GM23248 (cell line): Measurements from ENCODE around the gene GSTT2. TPM values are rescaled to one million over a fixed set of nuclear protein-coding genes. Genes with fewer than 3 reads are reported as not detected.
A peak's percentile ranks its signal among the peaks of the same experiment; 100 is the strongest.

Experiments used
- DNase-seq: peaks from one replicate; pipeline ENCODE4 v3.0.0-alpha.2; 2015
- H2AFZ ChIP-seq: fragments of 200-600 bp; sonication (generic); 2 replicates; pipeline ENCODE4 v1.6.1; 2016; ENCODE audit warnings: antibody characterized with exemption
- H3F3A ChIP-seq: fragments of 200-600 bp; sonication (generic); 2 replicates; pipeline ENCODE4 v1.6.1; 2016; ENCODE audit warnings: mild to moderate bottlenecking, antibody characterized with exemption, mixed run types; ENCODE audit not compliant: insufficient read depth
- H3K27ac ChIP-seq: fragments of 200-600 bp; sonication (generic); 2 replicates; pipeline ENCODE4 v1.5.1; 2016; ENCODE audit warnings: mild to moderate bottlenecking
- H3K27me3 ChIP-seq: fragments of 200-600 bp; sonication (generic); replicated peaks from 2 replicates; pipeline ENCODE4 v1.6.1; 2016; ENCODE audit warnings: mild to moderate bottlenecking; ENCODE audit not compliant: insufficient read depth
- H3K36me3 ChIP-seq: fragments of 200-600 bp; sonication (generic); 2 replicates; pipeline ENCODE4 v1.6.1; 2016; ENCODE audit warnings: low read depth, mild to moderate bottlenecking
- H3K4me1 ChIP-seq: fragments of 200-600 bp; sonication (generic); 2 replicates; pipeline ENCODE4 v1.6.1; 2016; ENCODE audit warnings: mild to moderate bottlenecking; ENCODE audit not compliant: insufficient read depth
- H3K4me2 ChIP-seq: fragments of 200-600 bp; sonication (generic); one replicate; pipeline ENCODE4 v1.6.1; 2016; ENCODE audit warnings: mild to moderate bottlenecking; ENCODE audit not compliant: unreplicated experiment
- H3K4me3 ChIP-seq: fragments of 200-600 bp; sonication (generic); 2 replicates; pipeline ENCODE4 v1.5.1; 2016; ENCODE audit warnings: mild to moderate bottlenecking
- H3K79me2 ChIP-seq: fragments of 200-600 bp; sonication (generic); 2 replicates; pipeline ENCODE4 v1.6.1; 2016; ENCODE audit warnings: mild to moderate bottlenecking; ENCODE audit not compliant: insufficient read depth
- H3K9ac ChIP-seq: fragments of 200-600 bp; sonication (generic); 2 replicates; pipeline ENCODE4 v1.6.1; 2016; ENCODE audit warnings: mild to moderate bottlenecking
- H3K9me2 ChIP-seq: fragments of 200-600 bp; sonication (generic); 2 replicates; pipeline ENCODE4 v1.6.1; 2016; ENCODE audit warnings: mixed run types, mild to moderate bottlenecking, moderate library complexity; ENCODE audit not compliant: insufficient read depth
- H3K9me3 ChIP-seq: fragments of 200-600 bp; sonication (generic); one replicate; pipeline ENCODE4 v1.6.1; 2017; ENCODE audit warnings: low read depth
- H4K20me1 ChIP-seq: fragments of 200-600 bp; sonication (generic); 2 replicates; pipeline ENCODE4 v1.6.0; 2016; ENCODE audit not compliant: insufficient read depth
- EZH2 ChIP-seq: fragments of 200-600 bp; sonication (generic); IDR thresholded peaks from 2 replicates; pipeline ENCODE4 v1.6.1; 2018; ENCODE audit warnings: antibody characterized with exemption, mild to moderate bottlenecking; ENCODE audit not compliant: insufficient read depth, poor library complexity, severe bottlenecking
- EZH2phosphoT487 ChIP-seq: fragments of 200-600 bp; sonication (generic); IDR thresholded peaks from 2 replicates; pipeline ENCODE4 v1.6.1; 2018; ENCODE audit warnings: antibody characterized with exemption, moderate library complexity, mild to moderate bottlenecking, low read depth; ENCODE audit not compliant: insufficient read depth
- WGBS, 2 experiments: methylation state at CpG; one replicate each; pipeline ENCODE4 v1.1.6; 2015 to 2017; ENCODE audit warnings: low lambda C conversion rate in 2 of 2, low coverage in 1 of 2; ENCODE audit errors: missing lambda C conversion rate in 2 of 2; 5-methylcytosine and 5-hydroxymethylcytosine counted together
- in situ Hi-C: fragments of 300-500 bp; cut with MboI; formaldehyde crosslinking; loops from 2 replicates; pipeline ENCODE4 v1.15.0; 2020
- polyA plus RNA-seq: library from polyadenylated mRNA; unstranded; fragments of >200 nt; fragmentation: Nextera tagmentation; extraction: Ambion mirVana; gene quantifications from 2 replicates; pipeline ENCODE4 v1.2.1, GENCODE V29; 2016
- total RNA-seq: library from RNA; depleted of rRNA; stranded (reverse); fragments of >200 nt; shearing (Covaris generic); gene quantifications from 2 replicates; pipeline ENCODE4 v1.2.3, GENCODE V29; 2014

GSTT2 gene
- total and polyA plus RNA-seq, 2 experiments from 2014 or later = 0.65 to 1.2 TPM

DNA sequence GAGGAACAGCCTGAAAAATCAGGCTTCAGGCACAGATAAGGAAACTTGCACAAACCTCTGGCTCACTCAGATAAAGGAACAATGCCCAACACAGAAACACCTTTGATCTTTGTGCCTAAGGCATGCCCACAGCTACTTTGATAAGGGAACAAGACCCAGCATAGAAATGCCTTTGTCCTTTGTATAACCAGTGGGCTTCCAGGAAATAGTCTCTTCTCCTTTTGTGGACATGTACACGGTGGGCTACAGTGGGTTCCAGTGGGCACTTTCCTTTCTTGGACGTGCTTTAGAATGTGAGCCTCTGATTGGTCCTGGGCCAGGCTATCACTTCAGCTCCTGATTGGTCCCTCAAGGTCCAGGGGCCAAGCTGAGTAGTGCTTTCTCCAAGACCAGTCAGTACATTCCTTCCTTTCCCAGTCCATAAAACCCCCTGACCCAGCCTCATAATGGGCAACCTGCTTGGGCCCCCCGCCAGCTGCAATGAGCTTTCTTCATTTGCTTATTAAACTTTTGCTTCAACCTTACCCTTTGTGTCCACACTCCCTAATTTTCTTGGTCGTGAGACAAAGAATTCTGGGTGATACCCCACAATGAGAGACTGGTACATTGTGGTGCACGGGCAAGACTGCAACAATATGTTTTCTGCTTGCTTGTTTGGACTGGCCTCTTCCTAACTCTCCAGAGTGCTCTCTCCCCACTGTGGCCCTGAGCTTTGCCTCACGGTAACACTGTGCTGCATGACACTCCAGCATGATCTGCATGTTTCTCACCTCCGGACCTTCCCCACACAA, 29.5 kb downstream of the GSTT2 start:
- in situ Hi-C loops = no loop called here
- 0 out of 2 replicates have a peak, but pooled peaks cover 9% of the 10 kb centered on the region for H3K4me1 ChIP-seq
- H3K79me2 ChIP-seq = peaks cover 32% of the 10 kb centered on the region
- H4K20me1 ChIP-seq = no peaks in the 10 kb centered on the region
- H3K4me2 ChIP-seq = no peak overlapping the region
- no peaks in the 10 kb centered on the region for H3K9me2 ChIP-seq
- no peak overlapping the region for H3K4me3 ChIP-seq
- H3K36me3 ChIP-seq = no peaks in the 10 kb centered on the region
- no peaks in the 10 kb centered on the region for H3F3A ChIP-seq
- no peak overlapping the region for H3K27ac ChIP-seq
- H3K9ac ChIP-seq = no peak overlapping the region
- 59 to 63% methylated on average over 7 of the region's 7 CpGs for WGBS, 2 experiments
- no peaks in the 10 kb centered on the region for H3K9me3 ChIP-seq
- TF ChIP-seq EZH2 (no peak), EZH2phosphoT487 (no peak)
- no peak for DNase-seq
- no peak overlapping the region for H2AFZ ChIP-seq
- no peaks in the 10 kb centered on the region for H3K27me3 ChIP-seq

DNA sequence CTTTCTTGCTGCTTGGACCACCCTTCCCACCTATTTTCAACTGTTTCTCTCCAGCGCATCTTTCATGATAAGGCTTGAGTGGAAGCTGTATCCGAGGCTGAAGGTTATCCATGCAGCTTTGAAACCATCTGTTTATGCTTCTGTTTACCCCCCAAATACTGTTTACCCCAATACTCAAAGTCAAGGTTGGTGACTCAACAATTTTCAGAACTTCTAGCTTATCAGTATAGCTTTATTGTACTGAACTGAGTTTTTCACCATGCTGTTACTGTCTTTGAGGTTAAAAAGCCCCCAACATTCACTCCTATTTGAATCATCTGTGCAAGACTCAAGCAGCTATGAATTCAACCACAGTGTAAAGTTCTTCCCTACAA, 30.1 kb downstream of the GSTT2 start:
- H3K9me2 ChIP-seq = no peaks in the 10 kb centered on the region
- 91 to 98% methylated on average over 2 of the region's 2 CpGs for WGBS, 2 experiments
- H3K27me3 ChIP-seq = no peaks in the 10 kb centered on the region
- H2AFZ ChIP-seq = no peak overlapping the region
- H3K9me3 ChIP-seq = no peaks in the 10 kb centered on the region
- no peak overlapping the region for H3K4me2 ChIP-seq
- DNase-seq = no peak
- H3K9ac ChIP-seq = no peak overlapping the region
- in situ Hi-C loops = no loop called here
- H4K20me1 ChIP-seq = no peaks in the 10 kb centered on the region
- no peak overlapping the region for H3K4me3 ChIP-seq
- H3F3A ChIP-seq = no peaks in the 10 kb centered on the region
- no peak for TF ChIP-seq EZH2phosphoT487
- no peak for TF ChIP-seq EZH2
- peaks cover 37% of the 10 kb centered on the region for H3K79me2 ChIP-seq
- H3K36me3 ChIP-seq = no peaks in the 10 kb centered on the region
- H3K4me1 ChIP-seq = 0 out of 2 replicates have a peak, but pooled peaks cover 9% of the 10 kb centered on the region
- H3K27ac ChIP-seq = no peak overlapping the region

- H2AFZ ChIP-seq = peak overlapping the region; percentile 80
- no peaks in the 10 kb centered on the region for H3F3A ChIP-seq
- peak overlapping the region; percentile 99 for H3K4me2 ChIP-seq
- H3K36me3 ChIP-seq = no peaks in the 10 kb centered on the region
- WGBS, 2 experiments = 2% methylated on average over 10 of the region's 10 CpGs
- no peaks in the 10 kb centered on the region for H3K9me2 ChIP-seq
- H3K4me3 ChIP-seq = peak overlapping the region; percentile 82
- peak; percentile 34 for DNase-seq
- H3K27ac ChIP-seq = peak overlapping the region; percentile 59
- H3K27me3 ChIP-seq = no peaks in the 10 kb centered on the region
- H4K20me1 ChIP-seq = no peaks in the 10 kb centered on the region
- H3K9me3 ChIP-seq = no peaks in the 10 kb centered on the region
- H3K4me1 ChIP-seq = 0 out of 2 replicates have a peak, but pooled peaks cover 9% of the 10 kb centered on the region
- H3K9ac ChIP-seq = peak overlapping the region; percentile 82
- in situ Hi-C loops = no loop called here
- peaks cover 54% of the 10 kb centered on the region for H3K79me2 ChIP-seq
- TF ChIP-seq EZH2 (no peak), EZH2phosphoT487 (no peak)
These were observed 31.8 kb downstream of the GSTT2 start for GRCh38 chr22:24011735-24012068.

DNA sequence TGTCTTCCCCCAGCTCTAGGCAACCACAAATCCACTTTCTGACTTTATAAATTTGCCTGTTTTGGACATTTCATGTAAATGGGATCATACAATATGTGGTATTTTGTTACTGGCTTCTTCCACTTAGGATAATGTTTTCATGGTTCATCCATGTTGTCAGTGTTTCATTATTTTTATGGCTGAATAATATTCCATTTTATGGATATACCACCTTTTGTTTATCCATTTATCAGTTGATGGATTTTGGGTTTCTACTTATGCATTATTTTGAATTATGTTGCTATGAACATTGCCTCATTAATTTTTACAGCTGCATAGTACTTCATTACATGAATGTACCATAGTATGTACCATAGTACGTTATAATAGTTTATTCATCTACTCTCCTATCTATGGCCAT, 36.2 kb downstream of the GSTT2 start:
- Histone ChIP-seq H3K9ac (no peak overlapping the region), H3K27me3 (no peaks in the 10 kb centered on the region), H3K4me3 (no peak overlapping the region), H3K27ac (no peak overlapping the region), H3K36me3 (no peaks in the 10 kb centered on the region), H3K9me2 (no peaks in the 10 kb centered on the region), H3K4me1 (0 out of 2 replicates have a peak, but pooled peaks cover 9% of the 10 kb centered on the region), H4K20me1 (no peaks in the 10 kb centered on the region), H3K9me3 (no peaks in the 10 kb centered on the region), H2AFZ (no peak overlapping the region), H3K4me2 (no peak overlapping the region), H3K79me2 (peaks cover 99% of the 10 kb centered on the region), H3F3A (no peaks in the 10 kb centered on the region)
- TF ChIP-seq EZH2phosphoT487 (no peak), EZH2 (no peak)
- 95 to 97% methylated on average over 1 of the region's 1 CpG for WGBS, 2 experiments
- in situ Hi-C loops = no loop called here
- DNase-seq = no peak
